CD4-positive, alpha-beta T cell treated with Interleukin-2 at 100 ng/mL for 4 hours (primary cell): ENCODE measurements around the gene GALNT3.

ENCODE experiments used
- DNase-seq: peaks from one replicate; pipeline ENCODE4 v3.0.0-alpha.2; 2020; ENCODE audit warnings: low spot score

Gene GALNT3

GRCh38 chr2:165796129-165796528 is 2.1 kb upstream of the GALNT3 start:
- DNase-seq, result no peak

- DNase-seq, result peak; percentile 10
Observed at GRCh38 chr2:165795011-165795410, 964 bp upstream of the GALNT3 start.

GRCh38 chr2:165794536-165794928 is 485 bp upstream of the GALNT3 start:
- DNase-seq, result peak; percentile 71

- DNase-seq, result peak; percentile 8
Observed at GRCh38 chr2:165793161-165793778, 777 bp downstream of the GALNT3 start.

- DNase-seq, result no peak
Observed at GRCh38 chr2:165792104-165792454, 2.0 kb downstream of the GALNT3 start.

GRCh38 chr2:165791421-165792103 is 2.5 kb downstream of the GALNT3 start:
- no peak for DNase-seq

- no peak for DNase-seq
Observed at GRCh38 chr2:165790466-165790865, 3.6 kb downstream of the GALNT3 start.

GRCh38 chr2:165787334-165787733 is 6.7 kb downstream of the GALNT3 start:
- DNase-seq, result no peak

- DNase-seq, result no peak
Observed at GRCh38 chr2:165779706-165780105, 14.3 kb downstream of the GALNT3 start.

- no peak for DNase-seq
Observed at GRCh38 chr2:165778653-165779451, 15.2 kb downstream of the GALNT3 start.

- DNase-seq, result no peak
Observed at GRCh38 chr2:165778187-165778556, 15.9 kb downstream of the GALNT3 start.

- peak; percentile 22 for DNase-seq
Observed at GRCh38 chr2:165777522-165778186, 16.4 kb downstream of the GALNT3 start.

GRCh38 chr2:165776796-165777195 is 17.3 kb downstream of the GALNT3 start:
- no peak for DNase-seq

GRCh38 chr2:165776013-165776412 is 18.0 kb downstream of the GALNT3 start:
- no peak for DNase-seq

GRCh38 chr2:165773684-165774083 is 20.4 kb downstream of the GALNT3 start:
- no peak for DNase-seq

- DNase-seq, result no peak
Observed at GRCh38 chr2:165772183-165772582, 21.9 kb downstream of the GALNT3 start.

- DNase-seq, result no peak
Observed at GRCh38 chr2:165766326-165766927, 27.6 kb downstream of the GALNT3 start.

- DNase-seq, result no peak
Observed at GRCh38 chr2:165762723-165763122, 31.3 kb downstream of the GALNT3 start.

GRCh38 chr2:165757906-165758675 is 36.0 kb downstream of the GALNT3 start:
- no peak for DNase-seq

- no peak for DNase-seq
Observed at GRCh38 chr2:165746501-165746900, 47.5 kb downstream of the GALNT3 start.

GRCh38 chr2:165745916-165746315 is 48.1 kb downstream of the GALNT3 start:
- no peak for DNase-seq

- no peak for DNase-seq
Observed at GRCh38 chr2:165743442-165743841, 50.6 kb downstream of the GALNT3 start.
